GM21528 (cell line): ENCODE measurements around the gene QKI.
A peak's percentile ranks its signal among the peaks of the same experiment; 100 is the strongest.

ENCODE experiments used
- ATAC-seq: cut with Tn5 transposase; IDR thresholded peaks from one replicate; pipeline ENCODE4 v1.9.1; 2021; ENCODE audit warnings: mild to moderate bottlenecking, moderate library complexity; ENCODE audit not compliant: unreplicated experiment, low FRiP score

Gene QKI

DNA sequence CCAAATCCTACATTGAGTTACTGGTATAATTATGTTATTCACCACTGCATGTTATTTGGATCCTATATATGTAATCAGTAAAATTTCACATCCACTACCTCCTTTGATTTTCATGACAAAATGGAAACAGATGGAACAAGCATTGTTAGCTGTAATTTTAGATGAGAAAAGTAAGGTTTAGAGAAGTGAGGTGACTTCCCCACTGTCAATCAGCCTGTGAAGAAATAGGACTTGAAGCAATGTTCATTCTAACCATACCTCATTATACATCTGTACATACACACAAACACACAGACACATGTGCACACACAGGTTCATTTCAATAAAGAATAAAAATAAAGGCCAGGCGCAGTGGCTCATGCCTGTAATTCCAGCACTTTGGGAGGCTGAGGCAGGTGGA, 23.7 kb upstream of the QKI start:
- ATAC-seq: no peak

DNA sequence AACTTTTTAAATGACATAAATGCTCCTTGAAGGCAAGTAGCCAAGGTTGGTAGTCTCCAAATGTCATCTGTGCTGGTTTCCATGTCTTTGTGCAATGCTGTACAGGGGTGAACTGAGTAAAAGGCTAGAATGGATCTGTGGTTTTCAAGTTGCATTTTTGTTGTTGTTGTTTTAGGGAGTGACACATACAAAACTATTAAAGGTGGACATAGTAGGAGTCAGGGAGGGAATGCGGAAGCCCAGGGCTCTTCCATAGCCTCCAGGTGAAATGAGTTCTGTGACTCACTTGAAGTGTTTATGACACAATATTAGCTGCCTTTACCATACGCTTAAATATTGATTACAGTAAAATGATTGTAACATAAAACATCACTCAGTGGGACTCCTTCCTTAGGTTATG, 22.5 kb upstream of the QKI start:
- ATAC-seq: no peak

DNA sequence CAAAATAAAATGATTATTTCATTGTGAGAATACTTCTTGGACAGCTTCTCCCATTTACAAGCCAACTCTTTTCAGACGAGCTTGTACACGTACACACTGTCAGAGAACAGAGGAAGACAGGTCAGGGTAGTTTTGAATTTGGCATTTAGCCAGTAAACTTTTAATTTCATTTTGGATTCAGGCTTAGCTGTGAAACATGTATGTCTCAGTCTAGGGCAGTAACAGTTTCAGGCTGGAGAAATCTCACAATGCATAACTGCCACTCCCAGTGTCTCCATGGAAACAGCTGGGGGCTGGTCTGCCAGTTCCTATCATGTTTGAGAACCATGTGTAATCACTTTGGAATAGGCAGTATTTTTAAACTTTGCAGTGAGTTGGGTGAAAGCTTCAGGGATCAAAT, 22.0 kb upstream of the QKI start:
- ATAC-seq: no peak

DNA sequence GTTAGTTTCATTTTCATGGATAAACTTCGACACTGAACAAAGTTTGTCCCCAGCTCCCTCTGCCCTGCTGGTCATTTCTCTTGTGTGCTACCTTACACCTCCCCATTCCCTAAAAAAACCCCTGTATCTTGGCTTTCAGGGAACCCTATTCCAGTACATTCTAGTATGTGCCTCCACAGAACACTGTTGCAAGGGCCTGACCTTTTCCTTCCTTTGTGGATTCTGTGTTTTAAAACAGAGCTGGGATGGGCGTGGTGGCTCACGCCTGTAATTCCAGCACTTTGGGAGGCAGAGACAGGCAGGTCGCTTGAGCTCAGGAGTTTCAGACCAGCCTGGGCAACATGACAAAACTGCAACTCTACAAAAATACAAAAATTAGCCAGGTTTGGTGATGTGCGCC, 20.6 kb upstream of the QKI start:
- no peak for ATAC-seq

DNA sequence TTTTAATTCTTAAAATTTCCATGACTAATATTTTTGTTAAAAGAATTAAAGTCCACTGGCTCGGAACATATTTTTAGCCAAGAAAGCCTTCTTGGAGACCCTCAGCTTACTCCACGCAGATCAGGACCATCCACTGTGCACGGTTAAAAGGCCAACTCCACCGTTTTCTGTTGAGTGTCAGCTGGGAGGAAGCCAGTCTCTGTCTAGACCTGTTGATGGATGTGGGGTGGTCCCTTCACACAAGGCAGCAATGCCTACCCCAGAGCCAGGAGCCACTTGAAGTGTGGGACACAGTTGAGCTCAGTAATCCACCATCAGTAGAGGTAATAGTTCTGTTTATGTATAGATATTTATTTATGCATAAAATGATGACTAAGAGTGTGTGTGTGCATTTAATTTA, 19.9 kb upstream of the QKI start:
- ATAC-seq: no peak

DNA sequence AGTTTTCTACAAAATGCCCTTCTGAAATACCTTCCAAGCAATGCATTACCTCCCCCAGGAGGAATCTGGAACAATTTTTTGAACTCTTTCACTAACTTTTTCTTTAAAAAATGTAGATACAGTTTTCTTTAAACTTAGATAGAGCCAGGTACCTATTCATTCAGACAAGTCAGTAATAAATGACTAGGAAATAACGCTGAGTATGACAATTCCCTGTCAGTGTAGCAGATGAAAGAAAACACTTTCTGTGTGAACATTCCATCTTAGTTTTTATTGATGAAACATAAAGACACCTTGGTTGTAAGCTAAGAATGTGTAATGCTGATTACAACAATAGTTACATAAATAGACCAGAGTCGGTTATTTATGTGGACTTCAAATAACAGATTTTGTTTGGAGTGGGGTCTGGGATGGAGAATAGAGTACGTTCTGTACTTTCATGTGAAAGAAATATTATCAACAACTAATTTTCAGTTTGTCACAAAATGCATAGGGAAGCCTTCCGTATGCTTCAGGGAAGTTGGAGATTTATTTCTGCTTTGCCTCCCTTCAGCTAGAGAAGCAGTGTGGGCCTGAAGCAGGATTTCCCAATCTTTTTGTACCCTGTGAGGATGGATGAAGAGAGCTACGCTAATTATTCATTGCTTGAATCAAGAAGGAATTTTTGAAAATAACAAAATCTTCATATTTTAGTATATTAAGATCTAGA, 19.2 kb upstream of the QKI start:
- no peak for ATAC-seq

DNA sequence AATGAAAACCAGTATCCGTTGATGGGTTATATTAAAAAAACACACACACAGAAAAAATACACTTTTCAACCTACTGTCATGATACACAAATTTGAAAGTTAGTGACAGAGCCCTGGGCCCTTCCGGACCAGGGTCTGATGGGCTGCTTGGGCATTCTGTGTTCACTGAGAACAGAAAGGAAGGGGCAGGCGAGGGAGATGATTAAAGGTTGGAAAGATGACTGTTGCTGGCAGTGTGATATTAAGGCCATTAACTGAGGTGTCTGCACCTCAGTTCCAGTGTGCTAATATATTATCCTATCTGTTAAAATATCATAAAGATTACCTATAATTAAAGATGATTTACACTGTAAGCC, 18.7 kb upstream of the QKI start:
- ATAC-seq: no peak

DNA sequence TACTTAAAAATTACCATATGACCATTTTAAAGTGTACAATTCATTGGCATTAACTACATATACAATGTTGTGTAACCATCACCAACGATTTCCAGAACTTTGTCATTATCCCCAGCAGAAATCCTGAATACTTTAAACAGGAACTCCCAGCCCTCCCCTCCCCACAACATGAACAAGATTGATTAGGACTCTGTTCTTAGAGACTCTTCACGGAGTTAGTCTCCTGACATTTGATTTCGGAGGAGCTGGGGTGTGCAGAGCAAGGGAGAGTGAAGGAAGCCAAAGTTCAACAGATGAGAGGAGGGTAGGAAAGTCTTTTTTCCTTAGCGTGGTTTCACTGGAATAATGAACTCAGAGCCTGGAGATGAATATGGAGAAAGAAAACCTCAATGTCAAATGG, 17.2 kb upstream of the QKI start:
- no peak for ATAC-seq

DNA sequence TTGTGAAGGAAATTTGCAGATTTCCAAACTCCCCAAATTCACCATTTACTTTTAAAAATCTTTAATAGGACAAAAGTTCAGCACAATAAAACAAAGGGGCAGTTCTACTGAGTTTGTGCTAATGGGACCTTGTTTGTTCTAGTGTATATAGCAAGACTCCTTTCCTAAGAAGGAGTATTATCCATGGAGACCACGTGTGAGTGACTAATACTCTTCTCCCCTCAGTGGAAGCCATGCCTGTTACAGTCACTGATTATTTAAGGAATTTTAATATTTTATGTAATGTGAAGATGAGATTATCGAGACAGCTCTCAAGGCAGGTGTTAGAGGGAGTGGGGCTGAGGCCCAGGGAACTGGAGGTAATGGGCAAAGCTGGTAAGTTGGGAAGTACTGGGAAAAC, 16.4 kb upstream of the QKI start:
- no peak for ATAC-seq

DNA sequence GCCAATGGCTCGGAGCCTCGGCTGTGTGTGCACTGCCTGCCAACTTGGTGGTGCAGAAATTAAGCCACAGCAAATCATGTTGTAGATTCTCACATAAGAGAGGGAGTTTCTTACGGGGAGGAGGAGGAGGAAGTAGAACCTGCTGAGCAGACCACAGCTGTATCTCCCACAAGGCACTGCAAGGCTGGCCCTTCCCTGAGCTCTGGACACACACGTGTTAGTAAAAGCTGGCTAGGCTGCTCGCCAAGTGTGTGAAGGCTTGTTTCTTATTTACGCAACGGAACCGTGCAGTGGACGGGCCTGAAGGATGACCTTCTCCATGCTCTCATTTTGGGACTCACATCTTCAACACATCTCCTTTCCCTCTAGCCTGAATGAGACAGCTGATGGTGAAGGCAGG, 15.7 kb upstream of the QKI start:
- no peak for ATAC-seq

DNA sequence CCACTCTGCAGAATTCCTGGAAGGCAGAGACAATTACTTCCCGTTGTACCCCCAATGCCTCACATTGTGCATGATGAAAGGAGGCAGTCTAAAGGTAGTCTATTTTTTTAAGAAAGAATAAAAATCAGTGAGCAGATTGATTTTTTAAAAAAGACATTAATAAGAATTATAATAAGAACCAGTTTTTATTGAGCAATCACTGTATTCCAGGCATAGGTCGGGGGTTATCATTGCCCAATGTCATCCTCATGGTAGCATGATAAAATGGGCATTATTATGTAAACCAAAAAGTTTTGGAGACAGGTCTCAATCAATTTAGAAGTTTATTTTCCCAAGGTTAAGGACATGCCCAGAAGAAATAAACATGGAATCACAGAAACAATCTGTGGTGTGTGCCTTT, 14.0 kb upstream of the QKI start:
- no peak for ATAC-seq

DNA sequence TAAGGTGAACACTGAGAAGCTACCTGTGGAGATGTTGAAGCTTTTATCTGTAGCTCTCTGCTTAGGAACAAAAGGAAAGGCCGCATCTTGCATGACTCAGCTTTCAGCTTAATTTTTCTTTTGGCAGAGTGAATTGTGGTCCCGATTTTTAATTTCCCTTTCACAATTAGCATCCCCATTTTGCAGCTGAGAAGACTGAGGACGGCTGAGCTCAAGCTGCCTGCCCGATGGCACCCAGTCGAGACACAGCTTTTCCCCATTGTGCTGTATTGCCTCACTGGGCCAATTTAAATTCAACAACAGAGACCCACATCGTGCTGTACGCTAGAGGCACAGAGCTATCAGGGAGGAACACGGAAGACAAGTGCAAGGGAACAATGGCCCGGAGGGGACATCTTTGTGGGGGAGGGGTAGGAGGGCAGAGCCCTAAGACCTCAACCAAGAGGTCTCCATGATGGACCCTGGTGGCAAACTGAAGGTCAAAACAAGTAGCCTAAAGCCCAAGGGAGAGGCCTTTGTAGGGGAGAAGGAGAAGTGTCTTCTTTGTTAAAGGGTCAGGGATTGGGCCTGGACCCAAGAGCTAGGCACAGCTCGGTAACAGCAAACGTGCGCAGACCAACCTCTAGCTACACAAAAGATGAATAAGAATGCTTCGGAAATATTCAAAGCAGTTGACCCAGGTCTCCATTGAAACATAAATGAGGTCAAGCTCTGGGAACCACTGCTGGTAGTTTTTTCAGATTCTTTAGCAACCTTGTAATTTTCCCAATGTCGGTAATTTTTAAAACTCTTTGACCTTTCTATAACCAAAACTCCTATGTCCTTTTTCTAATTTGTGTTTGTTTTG, 13.3 kb upstream of the QKI start:
- no peak for ATAC-seq

DNA sequence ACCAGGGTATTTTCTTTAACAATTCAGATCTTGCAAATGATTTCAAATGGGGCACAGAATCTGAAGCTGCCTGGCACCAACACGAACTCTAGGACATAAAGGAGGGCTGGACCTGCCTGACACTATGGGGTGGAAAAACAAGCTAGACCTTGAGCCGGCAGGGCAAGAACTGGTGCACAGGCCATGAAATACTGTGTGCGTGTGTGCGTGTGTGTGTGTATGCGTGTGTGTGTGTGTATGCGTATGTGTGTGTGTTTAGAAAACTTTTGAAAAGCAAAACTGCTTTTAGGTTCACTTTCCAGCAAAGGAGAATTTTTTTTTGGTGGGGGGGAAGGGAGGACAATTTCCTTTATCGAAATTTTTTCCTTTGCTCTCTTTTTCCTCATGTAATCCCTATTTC, 11.9 kb upstream of the QKI start:
- ATAC-seq: no peak

DNA sequence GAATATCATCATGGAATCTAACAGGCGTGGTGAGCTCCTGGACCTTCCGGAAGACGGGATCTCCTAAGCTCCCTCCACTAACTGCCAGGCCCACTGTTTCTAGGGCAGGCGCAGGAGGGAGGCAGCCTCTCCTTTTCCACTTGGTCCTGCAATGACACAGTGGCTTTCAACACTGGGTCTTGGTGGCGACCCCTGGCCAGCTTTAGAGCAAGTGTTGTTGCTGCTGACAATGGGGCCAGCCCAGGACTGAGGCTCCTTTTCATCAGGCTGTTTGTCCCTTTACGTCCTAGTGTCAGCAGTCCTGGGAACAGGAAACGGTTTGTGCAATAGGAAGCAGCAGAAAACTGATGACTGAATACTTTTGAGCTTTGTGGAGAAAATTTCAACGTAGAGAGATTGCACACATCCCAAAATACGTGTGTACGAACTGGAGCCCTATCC, 9.7 kb upstream of the QKI start:
- no peak for ATAC-seq

DNA sequence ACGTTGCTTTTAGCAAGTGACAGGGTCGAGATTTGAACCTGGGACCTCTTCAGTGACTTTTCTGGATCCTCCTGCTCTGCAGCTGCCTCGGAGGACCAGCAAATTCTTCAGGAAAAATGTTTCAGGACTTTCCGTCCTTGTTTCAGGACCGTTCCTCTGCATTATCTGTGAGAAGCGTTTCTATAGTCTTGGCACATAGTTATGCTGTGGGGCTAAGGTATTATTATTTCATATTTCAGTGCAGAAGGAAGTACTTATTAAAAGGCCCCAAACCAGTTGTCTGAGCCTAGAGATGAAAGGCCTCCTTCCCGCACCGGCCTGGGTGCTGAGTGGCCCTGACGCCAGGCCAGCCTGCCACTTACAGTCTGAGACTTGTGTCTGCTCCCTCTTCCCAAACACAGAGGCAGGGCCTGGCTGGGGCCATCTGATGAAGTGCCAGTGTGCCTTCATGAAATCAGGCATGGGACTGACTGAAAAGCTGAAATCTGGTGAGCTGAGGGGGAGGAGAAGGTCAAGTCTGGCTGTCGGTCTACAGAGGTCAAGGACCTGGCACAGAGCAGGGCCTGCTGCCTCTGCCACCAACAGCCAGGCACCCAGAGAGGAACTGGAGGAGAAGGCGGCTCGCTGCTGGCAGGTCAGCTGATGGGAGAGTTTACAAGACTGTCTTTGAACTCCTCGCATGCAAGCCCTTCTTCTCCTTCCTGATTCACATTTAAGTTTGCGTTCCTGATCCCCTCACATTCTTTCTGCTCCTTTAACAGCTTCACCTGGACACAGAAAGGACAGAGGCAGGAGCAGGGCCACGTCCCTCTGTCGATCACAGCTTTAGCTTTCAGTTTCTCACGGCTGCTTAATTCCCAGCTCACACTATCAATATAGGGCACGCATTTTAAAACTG, 8.9 kb upstream of the QKI start:
- peak; percentile 84 for ATAC-seq

DNA sequence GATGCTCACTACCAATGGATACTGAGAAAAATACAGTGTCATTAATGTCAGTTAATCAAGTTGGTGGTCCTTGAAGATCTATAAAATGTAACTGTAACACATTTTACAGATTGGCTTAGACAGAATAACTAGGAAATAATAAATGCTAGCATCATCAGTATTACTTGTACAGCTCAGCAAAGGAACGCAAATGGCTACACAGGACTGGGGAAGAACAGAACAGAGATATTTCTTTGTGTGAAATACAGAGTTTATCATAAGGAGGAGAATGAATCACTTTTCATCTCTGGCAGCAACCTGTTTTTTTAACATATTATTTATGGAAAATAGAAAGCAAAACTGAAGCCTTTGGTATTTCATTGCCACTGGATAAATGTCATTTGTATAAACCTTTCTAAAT, 8.2 kb upstream of the QKI start:
- ATAC-seq: no peak

DNA sequence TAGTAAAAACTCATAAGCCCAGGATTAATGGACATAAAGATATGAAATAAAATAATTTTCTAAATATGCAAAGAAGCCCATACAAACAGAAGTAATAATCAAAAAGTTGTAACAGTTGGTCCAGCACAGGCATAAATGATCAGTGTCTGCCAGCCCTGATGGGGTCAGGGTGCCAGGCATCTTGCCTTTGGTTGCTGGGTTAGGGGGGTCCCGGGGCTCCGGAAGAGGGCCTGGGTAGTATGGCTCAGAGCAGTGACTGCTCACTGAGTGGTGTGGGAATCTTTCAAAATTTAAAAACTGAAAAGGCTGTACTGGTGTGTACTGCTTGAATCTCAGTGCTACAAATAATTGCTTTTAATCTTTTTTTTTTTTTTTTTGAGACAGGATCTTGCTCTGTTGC, 7.7 kb upstream of the QKI start:
- ATAC-seq: no peak

DNA sequence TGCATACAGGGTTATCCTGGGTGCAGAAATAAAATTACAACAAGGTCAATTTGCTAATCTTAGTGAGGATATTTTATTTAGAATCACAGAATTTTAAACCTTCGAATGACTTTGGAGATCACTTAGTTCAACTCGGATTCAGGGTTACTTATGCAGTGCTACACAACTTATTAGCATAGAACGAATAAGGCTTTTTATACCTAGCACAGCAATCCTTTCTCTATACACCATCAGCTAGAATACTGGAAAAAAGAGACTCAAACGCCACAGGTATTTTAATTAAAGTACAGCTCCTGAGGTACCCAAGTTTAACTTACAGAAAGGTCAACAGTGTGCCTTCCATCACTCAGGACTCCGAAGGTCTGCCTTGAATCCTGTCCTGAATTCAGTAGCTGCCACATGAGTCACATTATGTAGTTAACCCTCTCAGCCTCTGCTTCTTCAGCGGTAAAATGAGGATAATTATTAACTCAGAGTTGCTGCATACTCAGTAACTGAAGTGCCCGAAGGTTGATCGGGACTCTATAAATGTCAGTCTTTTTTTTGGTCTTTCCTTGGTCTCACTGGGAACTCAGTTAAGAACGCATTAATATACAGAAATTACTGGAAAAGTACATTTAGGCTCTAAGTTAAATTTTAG, 6.0 kb upstream of the QKI start:
- no peak for ATAC-seq

DNA sequence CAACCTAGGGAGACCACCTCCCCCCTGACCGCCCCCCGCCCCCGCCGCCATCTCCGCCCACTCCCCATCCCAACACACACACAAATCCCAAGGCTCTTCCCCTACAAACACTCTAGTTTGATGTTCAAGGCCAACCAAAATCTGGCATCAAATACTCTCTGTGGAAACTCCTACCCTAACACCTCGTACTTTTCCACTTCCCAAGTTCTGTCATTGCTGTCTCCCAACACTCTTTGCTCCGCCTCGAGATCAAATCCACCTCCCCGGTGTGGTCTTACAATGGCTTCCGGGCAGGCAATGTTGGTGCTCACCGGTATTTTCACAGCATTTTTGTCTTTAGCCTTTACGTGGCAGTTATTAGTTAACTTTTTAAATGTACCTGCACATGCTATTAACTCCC, 4.8 kb upstream of the QKI start:
- ATAC-seq: no peak

DNA sequence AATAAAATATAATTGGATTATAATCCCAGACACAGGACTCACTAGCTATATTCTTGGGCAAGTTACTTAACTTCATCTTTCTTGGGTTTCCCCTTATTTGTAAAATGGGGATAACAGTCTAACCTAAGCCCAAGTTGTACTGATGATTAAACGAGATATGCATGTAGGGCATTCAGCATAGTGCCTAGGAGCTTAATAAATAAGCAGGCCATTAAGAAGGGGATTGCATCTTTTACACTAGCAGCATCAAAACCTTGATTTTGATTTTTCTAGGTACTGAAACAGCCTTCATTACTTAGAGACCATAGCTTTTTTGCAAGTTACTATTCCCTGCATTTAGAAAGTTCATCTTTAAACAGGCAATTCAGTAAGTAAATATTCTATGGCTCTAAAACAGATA, 2.2 kb upstream of the QKI start:
- ATAC-seq: no peak

DNA sequence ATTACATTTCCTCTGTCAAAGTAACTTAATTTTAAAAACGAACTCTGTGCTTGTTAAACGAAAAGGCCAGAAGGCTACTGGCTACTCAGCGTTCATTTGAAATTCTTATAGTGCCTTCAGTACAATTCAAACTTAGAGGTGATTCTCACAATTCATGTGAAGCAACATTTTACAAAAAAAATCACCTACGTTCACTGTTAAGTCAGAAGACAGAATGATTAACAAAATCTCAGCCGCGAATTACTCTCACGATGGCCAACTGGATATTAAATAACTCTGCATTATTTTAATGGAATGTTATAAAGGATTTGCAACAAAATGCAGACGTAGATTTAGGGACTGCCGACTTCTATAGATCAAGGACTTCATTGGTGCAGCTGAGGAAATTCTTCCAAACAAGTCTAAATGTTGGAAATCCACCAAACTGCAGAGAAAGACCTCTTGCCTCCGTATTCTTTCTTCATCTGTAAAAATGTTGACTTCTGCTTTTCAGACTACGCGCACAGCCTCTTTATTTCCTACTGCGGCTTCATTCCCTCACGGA, 1.6 kb upstream of the QKI start:
- no peak for ATAC-seq
